Measurements from ENCODE around the gene IGSF21. TPM values are rescaled to one million over a fixed set of nuclear protein-coding genes. Genes with fewer than 3 reads are reported as not detected.

Gene IGSF21
- total and polyA plus RNA-seq, 9 donors: 0.04 to 0.48 (median 0.21) TPM; not detected in 1

GRCh38 chr1:18142969-18143368 is 35.4 kb downstream of the IGSF21 start:
- Histone ChIP-seq H3K27ac (ENCODE audit: low read length) (no peak overlapping the region), H3K9me3 (replicated peaks; ENCODE audit: control insufficient read depth, low read depth, low read length) (no peaks in the 10 kb centered on the region), H3K4me3 (ENCODE audit: low read length) (no peak overlapping the region), H3K4me1 (ENCODE audit: control insufficient read depth, insufficient read depth, low read length) (no peaks in the 10 kb centered on the region), H3K27me3 (ENCODE audit: control insufficient read depth, insufficient read depth, low read length) (peaks cover 10% of the 10 kb centered on the region), H3K36me3 (ENCODE audit: control insufficient read depth, insufficient read depth, low read length) (no peaks in the 10 kb centered on the region)
- WGBS (ENCODE audit: insufficient coverage): 84% methylated on average over 8 of the region's 8 CpGs
- no peak for DNase-seq

- Histone ChIP-seq H3K9me3 (replicated peaks; ENCODE audit: control insufficient read depth, low read depth, low read length) (no peaks in the 10 kb centered on the region), H3K36me3 (ENCODE audit: control insufficient read depth, insufficient read depth, low read length) (no peaks in the 10 kb centered on the region), H3K27ac (ENCODE audit: low read length) (no peak overlapping the region), H3K4me3 (ENCODE audit: low read length) (no peak overlapping the region), H3K27me3 (ENCODE audit: control insufficient read depth, insufficient read depth, low read length) (peaks cover 12% of the 10 kb centered on the region), H3K4me1 (ENCODE audit: control insufficient read depth, insufficient read depth, low read length) (no peaks in the 10 kb centered on the region)
- DNase-seq: no peak
- 63% methylated on average over 6 of the region's 6 CpGs for WGBS (ENCODE audit: insufficient coverage)
Observed at GRCh38 chr1:18144062-18144461, 36.5 kb downstream of the IGSF21 start.

GRCh38 chr1:18144916-18145647 is 37.5 kb downstream of the IGSF21 start:
- no peaks in the 10 kb centered on the region for H3K4me1 ChIP-seq (ENCODE audit: control insufficient read depth, insufficient read depth, low read length)
- 29% methylated on average over 5 of the region's 13 CpGs for WGBS (ENCODE audit: insufficient coverage)
- H3K27me3 ChIP-seq (ENCODE audit: control insufficient read depth, insufficient read depth, low read length): peaks cover 12% of the 10 kb centered on the region
- H3K9me3 ChIP-seq (replicated peaks; ENCODE audit: control insufficient read depth, low read depth, low read length): no peaks in the 10 kb centered on the region
- H3K4me3 ChIP-seq (ENCODE audit: low read length): no peak overlapping the region
- H3K27ac ChIP-seq (ENCODE audit: low read length): no peak overlapping the region
- DNase-seq: no peak
- no peaks in the 10 kb centered on the region for H3K36me3 ChIP-seq (ENCODE audit: control insufficient read depth, insufficient read depth, low read length)

GRCh38 chr1:18145851-18146618 is 38.4 kb downstream of the IGSF21 start:
- Histone ChIP-seq H3K4me1 (ENCODE audit: control insufficient read depth, insufficient read depth, low read length) (no peaks in the 10 kb centered on the region), H3K36me3 (ENCODE audit: control insufficient read depth, insufficient read depth, low read length) (no peaks in the 10 kb centered on the region), H3K27ac (ENCODE audit: low read length) (no peak overlapping the region), H3K4me3 (ENCODE audit: low read length) (no peak overlapping the region), H3K27me3 (ENCODE audit: control insufficient read depth, insufficient read depth, low read length) (peaks cover 8% of the 10 kb centered on the region), H3K9me3 (replicated peaks; ENCODE audit: control insufficient read depth, low read depth, low read length) (no peaks in the 10 kb centered on the region)
- 77% methylated on average over 2 of the region's 8 CpGs for WGBS (ENCODE audit: insufficient coverage)
- DNase-seq: no peak

- Histone ChIP-seq H3K36me3 (ENCODE audit: control insufficient read depth, insufficient read depth, low read length) (no peaks in the 10 kb centered on the region), H3K4me3 (ENCODE audit: low read length) (no peak overlapping the region), H3K9me3 (replicated peaks; ENCODE audit: control insufficient read depth, low read depth, low read length) (no peaks in the 10 kb centered on the region), H3K27ac (ENCODE audit: low read length) (no peak overlapping the region), H3K27me3 (ENCODE audit: control insufficient read depth, insufficient read depth, low read length) (peaks cover 8% of the 10 kb centered on the region), H3K4me1 (ENCODE audit: control insufficient read depth, insufficient read depth, low read length) (no peaks in the 10 kb centered on the region)
- DNase-seq: no peak
- 83% methylated on average over 5 of the region's 10 CpGs for WGBS (ENCODE audit: insufficient coverage)
Observed at GRCh38 chr1:18146886-18147285, 39.3 kb downstream of the IGSF21 start.

- no peak for DNase-seq
- H3K27me3 ChIP-seq (ENCODE audit: control insufficient read depth, insufficient read depth, low read length): peaks cover 8% of the 10 kb centered on the region
- WGBS (ENCODE audit: insufficient coverage): no CpG with 5 or more reads among the region's 4 CpGs
- H3K27ac ChIP-seq (ENCODE audit: low read length): no peak overlapping the region
- H3K9me3 ChIP-seq (replicated peaks; ENCODE audit: control insufficient read depth, low read depth, low read length): no peaks in the 10 kb centered on the region
- H3K4me1 ChIP-seq (ENCODE audit: control insufficient read depth, insufficient read depth, low read length): no peaks in the 10 kb centered on the region
- no peaks in the 10 kb centered on the region for H3K36me3 ChIP-seq (ENCODE audit: control insufficient read depth, insufficient read depth, low read length)
- H3K4me3 ChIP-seq (ENCODE audit: low read length): no peak overlapping the region
Observed at GRCh38 chr1:18147672-18148071, 40.1 kb downstream of the IGSF21 start.

- no peak overlapping the region for H3K4me3 ChIP-seq (ENCODE audit: low read length)
- no peak for DNase-seq
- peaks cover 13% of the 10 kb centered on the region for H3K27me3 ChIP-seq (ENCODE audit: control insufficient read depth, insufficient read depth, low read length)
- H3K4me1 ChIP-seq (ENCODE audit: control insufficient read depth, insufficient read depth, low read length): no peaks in the 10 kb centered on the region
- H3K9me3 ChIP-seq (replicated peaks; ENCODE audit: control insufficient read depth, low read depth, low read length): no peaks in the 10 kb centered on the region
- H3K36me3 ChIP-seq (ENCODE audit: control insufficient read depth, insufficient read depth, low read length): no peaks in the 10 kb centered on the region
- WGBS (ENCODE audit: insufficient coverage): 75% methylated on average over 2 of the region's 5 CpGs
- no peak overlapping the region for H3K27ac ChIP-seq (ENCODE audit: low read length)
Observed at GRCh38 chr1:18148461-18148860, 40.9 kb downstream of the IGSF21 start.

GRCh38 chr1:18149027-18149641 is 41.5 kb downstream of the IGSF21 start:
- Histone ChIP-seq H3K4me1 (ENCODE audit: control insufficient read depth, insufficient read depth, low read length) (no peaks in the 10 kb centered on the region), H3K9me3 (replicated peaks; ENCODE audit: control insufficient read depth, low read depth, low read length) (no peaks in the 10 kb centered on the region), H3K27ac (ENCODE audit: low read length) (no peak overlapping the region), H3K27me3 (ENCODE audit: control insufficient read depth, insufficient read depth, low read length) (peaks cover 13% of the 10 kb centered on the region), H3K4me3 (ENCODE audit: low read length) (no peak overlapping the region), H3K36me3 (ENCODE audit: control insufficient read depth, insufficient read depth, low read length) (no peaks in the 10 kb centered on the region)
- DNase-seq: no peak
- 45% methylated on average over 19 of the region's 19 CpGs for WGBS (ENCODE audit: insufficient coverage)

- H3K27me3 ChIP-seq (ENCODE audit: control insufficient read depth, insufficient read depth, low read length): peaks cover 8% of the 10 kb centered on the region
- no peak overlapping the region for H3K27ac ChIP-seq (ENCODE audit: low read length)
- no peak for DNase-seq
- H3K4me1 ChIP-seq (ENCODE audit: control insufficient read depth, insufficient read depth, low read length): no peaks in the 10 kb centered on the region
- H3K9me3 ChIP-seq (replicated peaks; ENCODE audit: control insufficient read depth, low read depth, low read length): no peaks in the 10 kb centered on the region
- WGBS (ENCODE audit: insufficient coverage): 47% methylated on average over 3 of the region's 8 CpGs
- H3K4me3 ChIP-seq (ENCODE audit: low read length): no peak overlapping the region
- no peaks in the 10 kb centered on the region for H3K36me3 ChIP-seq (ENCODE audit: control insufficient read depth, insufficient read depth, low read length)
Observed at GRCh38 chr1:18151436-18152122, 44.0 kb downstream of the IGSF21 start.
